Measurements from ENCODE around the gene NRP2. TPM values are rescaled to one million over a fixed set of nuclear protein-coding genes. Genes with fewer than 3 reads are reported as not detected.

The NRP2 gene
- total RNA-seq, 1 experiment from 2014 or later: 92.4 TPM

DNA sequence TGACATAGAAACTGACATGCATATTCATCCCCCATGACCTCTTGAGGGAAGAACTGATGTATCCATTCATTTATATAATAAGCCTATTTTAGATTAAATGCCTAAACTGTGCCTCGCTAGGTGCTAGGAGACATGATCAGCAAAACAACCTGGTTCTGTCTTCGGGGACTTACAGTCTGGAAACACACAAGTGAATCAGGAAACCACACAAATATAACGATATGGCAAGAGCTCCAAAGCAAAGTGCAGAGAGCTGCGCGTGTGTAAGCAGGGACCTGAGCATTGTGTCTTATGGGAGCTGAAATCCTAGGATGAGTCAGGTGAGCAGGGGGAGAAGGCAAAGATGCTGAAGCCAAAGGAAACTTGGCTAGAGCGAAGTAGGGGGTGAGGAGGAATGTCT is 120.6 kb downstream of the NRP2 start:
- Histone ChIP-seq H3K36me3 (replicated peaks; ENCODE audit: control insufficient read depth, insufficient read depth, low read length) (no peaks in the 10 kb centered on the region), H3K27me3 (ENCODE audit: control insufficient read depth, insufficient read depth, low read length) (no peaks in the 10 kb centered on the region), H3K4me3 (ENCODE audit: insufficient read depth, low read depth, low read length) (no peak overlapping the region)
- DNase-seq: no peak

GRCh38 chr2:205803500-205803899 is 121.2 kb downstream of the NRP2 start:
- DNase-seq: no peak
- H3K27me3 ChIP-seq (ENCODE audit: control insufficient read depth, insufficient read depth, low read length): no peaks in the 10 kb centered on the region
- no peaks in the 10 kb centered on the region for H3K36me3 ChIP-seq (replicated peaks; ENCODE audit: control insufficient read depth, insufficient read depth, low read length)
- no peak overlapping the region for H3K4me3 ChIP-seq (ENCODE audit: insufficient read depth, low read depth, low read length)

DNA sequence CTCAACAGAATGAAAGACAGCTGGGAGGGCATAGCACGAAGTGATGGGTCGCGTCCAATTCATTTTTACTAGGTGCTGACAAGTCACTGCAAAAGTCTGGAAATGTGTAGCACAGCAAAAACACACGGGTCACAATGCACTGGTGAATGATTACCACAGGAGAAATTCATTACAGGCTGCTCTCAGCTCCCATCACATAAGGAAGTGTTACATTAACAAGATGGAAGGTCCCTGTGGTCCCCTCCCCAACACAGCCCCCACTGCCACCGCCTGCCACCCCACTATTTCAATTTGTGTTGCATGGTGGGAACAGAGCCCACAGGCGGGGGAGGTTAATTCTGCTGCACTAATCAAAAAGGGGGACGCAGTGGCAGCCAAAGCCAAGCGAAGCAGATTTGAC is 122.8 kb downstream of the NRP2 start:
- Histone ChIP-seq H3K27me3 (ENCODE audit: control insufficient read depth, insufficient read depth, low read length) (no peaks in the 10 kb centered on the region), H3K4me3 (ENCODE audit: insufficient read depth, low read depth, low read length) (no peak overlapping the region), H3K36me3 (replicated peaks; ENCODE audit: control insufficient read depth, insufficient read depth, low read length) (no peaks in the 10 kb centered on the region)
- DNase-seq: no peak

- Histone ChIP-seq H3K27me3 (ENCODE audit: control insufficient read depth, insufficient read depth, low read length) (no peaks in the 10 kb centered on the region), H3K36me3 (replicated peaks; ENCODE audit: control insufficient read depth, insufficient read depth, low read length) (no peaks in the 10 kb centered on the region), H3K4me3 (ENCODE audit: insufficient read depth, low read depth, low read length) (no peak overlapping the region)
- DNase-seq: no peak
These were observed 124.0 kb downstream of the NRP2 start for GRCh38 chr2:205806143-205806905.

DNA sequence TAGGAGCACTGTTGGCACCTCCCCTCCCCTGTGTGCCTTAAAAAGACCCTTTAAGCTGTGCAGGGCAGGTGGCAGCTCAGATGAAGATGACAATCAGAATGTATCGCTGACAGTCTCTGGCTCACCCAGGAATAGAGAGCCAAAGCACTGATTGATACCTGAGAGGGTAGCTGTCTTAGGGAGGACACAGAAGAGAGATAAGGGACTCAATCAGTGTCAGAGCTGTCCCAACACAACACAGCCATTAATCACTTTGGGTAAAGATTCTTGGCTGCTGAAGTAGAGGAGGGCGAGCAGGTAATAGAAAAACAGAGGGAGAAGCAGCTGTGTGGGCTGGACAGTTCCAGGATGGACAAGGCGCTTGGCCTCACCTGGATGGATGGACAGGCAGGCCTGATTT is 124.9 kb downstream of the NRP2 start:
- no peak for DNase-seq
- Histone ChIP-seq H3K36me3 (replicated peaks; ENCODE audit: control insufficient read depth, insufficient read depth, low read length) (no peaks in the 10 kb centered on the region), H3K4me3 (ENCODE audit: insufficient read depth, low read depth, low read length) (no peak overlapping the region), H3K27me3 (ENCODE audit: control insufficient read depth, insufficient read depth, low read length) (no peaks in the 10 kb centered on the region)

- no peak for DNase-seq
- Histone ChIP-seq H3K27me3 (ENCODE audit: control insufficient read depth, insufficient read depth, low read length) (no peaks in the 10 kb centered on the region), H3K36me3 (replicated peaks; ENCODE audit: control insufficient read depth, insufficient read depth, low read length) (no peaks in the 10 kb centered on the region), H3K4me3 (ENCODE audit: insufficient read depth, low read depth, low read length) (no peak overlapping the region)
These were observed 125.5 kb downstream of the NRP2 start for GRCh38 chr2:205807758-205808157.

DNA sequence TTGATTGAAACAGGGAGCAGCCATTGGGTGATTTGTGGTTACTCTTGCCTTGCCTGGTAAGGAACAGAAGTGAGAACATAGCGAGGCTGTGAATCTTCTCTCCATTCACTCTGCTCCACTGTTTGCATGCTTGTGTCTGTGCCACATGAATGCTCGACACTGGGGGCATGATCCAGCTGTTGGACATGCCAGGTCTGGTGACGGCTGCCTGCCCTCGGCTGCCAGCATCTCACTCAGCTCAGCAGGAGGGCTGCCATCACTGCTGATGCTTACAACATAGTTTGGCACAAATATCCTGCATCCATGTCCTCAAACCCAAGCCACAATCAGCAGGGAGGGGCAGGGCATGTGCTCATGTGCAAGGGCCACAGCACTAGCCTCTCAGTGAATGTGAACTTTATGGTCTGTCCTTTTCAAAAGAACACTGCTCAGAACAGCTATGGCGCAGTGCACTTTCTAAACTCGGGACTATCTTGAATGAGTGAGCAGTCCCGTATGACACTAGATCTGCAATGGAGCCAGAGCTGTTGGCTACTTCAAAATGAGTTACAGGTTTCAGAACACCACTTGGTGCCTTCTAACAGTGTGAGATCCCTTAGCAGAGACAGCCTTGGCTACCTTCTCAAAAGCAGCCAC is 126.3 kb downstream of the NRP2 start:
- no peaks in the 10 kb centered on the region for H3K27me3 ChIP-seq (ENCODE audit: control insufficient read depth, insufficient read depth, low read length)
- no peaks in the 10 kb centered on the region for H3K36me3 ChIP-seq (replicated peaks; ENCODE audit: control insufficient read depth, insufficient read depth, low read length)
- H3K4me3 ChIP-seq (ENCODE audit: insufficient read depth, low read depth, low read length): no peak overlapping the region
- no peak for DNase-seq

DNA sequence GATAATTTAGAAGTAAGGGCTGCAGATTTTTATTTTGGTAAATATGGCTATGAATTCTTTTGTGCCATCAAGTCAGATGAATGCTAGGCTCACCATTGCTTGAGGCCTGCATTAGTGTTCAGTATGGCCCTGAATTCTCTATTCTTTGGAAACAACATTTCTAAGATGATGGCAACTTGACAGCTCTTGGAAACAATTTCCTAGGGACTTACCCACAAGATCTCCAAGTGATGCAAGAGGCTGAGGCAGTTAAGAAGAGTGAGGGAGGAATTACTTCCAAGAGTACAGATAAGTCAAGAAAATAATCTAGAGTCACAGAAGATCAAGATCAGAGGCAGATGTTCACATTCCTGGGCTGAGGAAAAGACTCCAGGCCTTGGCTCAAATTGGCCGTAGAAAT is 129.1 kb downstream of the NRP2 start:
- DNase-seq: no peak
- Histone ChIP-seq H3K36me3 (replicated peaks; ENCODE audit: control insufficient read depth, insufficient read depth, low read length) (no peaks in the 10 kb centered on the region), H3K4me3 (ENCODE audit: insufficient read depth, low read depth, low read length) (no peak overlapping the region), H3K27me3 (ENCODE audit: control insufficient read depth, insufficient read depth, low read length) (no peaks in the 10 kb centered on the region)

GRCh38 chr2:205814039-205814364 is 131.7 kb downstream of the NRP2 start:
- no peak overlapping the region for H3K4me3 ChIP-seq (ENCODE audit: insufficient read depth, low read depth, low read length)
- no peaks in the 10 kb centered on the region for H3K36me3 ChIP-seq (replicated peaks; ENCODE audit: control insufficient read depth, insufficient read depth, low read length)
- no peak for DNase-seq
- no peaks in the 10 kb centered on the region for H3K27me3 ChIP-seq (ENCODE audit: control insufficient read depth, insufficient read depth, low read length)

GRCh38 chr2:205815673-205816072 is 133.4 kb downstream of the NRP2 start:
- Histone ChIP-seq H3K36me3 (replicated peaks; ENCODE audit: control insufficient read depth, insufficient read depth, low read length) (no peaks in the 10 kb centered on the region), H3K4me3 (ENCODE audit: insufficient read depth, low read depth, low read length) (no peak overlapping the region), H3K27me3 (ENCODE audit: control insufficient read depth, insufficient read depth, low read length) (no peaks in the 10 kb centered on the region)
- no peak for DNase-seq

DNA sequence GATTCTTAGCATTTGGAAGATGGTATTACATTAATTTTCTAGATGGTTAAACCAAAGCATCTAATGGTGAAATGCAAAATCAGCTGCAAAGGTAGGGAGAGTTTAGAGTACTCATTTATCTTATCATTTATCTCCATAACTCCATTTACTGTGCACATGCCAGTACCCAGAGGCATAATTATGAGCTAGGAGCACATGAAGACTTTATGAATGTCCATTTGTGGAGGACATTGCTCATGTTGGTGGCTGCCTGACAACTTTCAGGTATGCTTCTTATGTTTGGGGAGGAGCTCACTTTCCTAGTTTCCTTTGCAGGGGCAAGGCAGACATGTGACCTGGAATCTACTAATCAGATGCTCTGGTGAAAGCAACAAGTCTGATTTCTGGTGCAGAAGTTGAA is 134.0 kb downstream of the NRP2 start:
- Histone ChIP-seq H3K27me3 (ENCODE audit: control insufficient read depth, insufficient read depth, low read length) (no peaks in the 10 kb centered on the region), H3K36me3 (replicated peaks; ENCODE audit: control insufficient read depth, insufficient read depth, low read length) (no peaks in the 10 kb centered on the region), H3K4me3 (ENCODE audit: insufficient read depth, low read depth, low read length) (no peak overlapping the region)
- no peak for DNase-seq

GRCh38 chr2:205822579-205822978 is 140.3 kb downstream of the NRP2 start:
- DNase-seq: no peak
- Histone ChIP-seq H3K36me3 (replicated peaks; ENCODE audit: control insufficient read depth, insufficient read depth, low read length) (no peaks in the 10 kb centered on the region), H3K4me3 (ENCODE audit: insufficient read depth, low read depth, low read length) (no peak overlapping the region), H3K27me3 (ENCODE audit: control insufficient read depth, insufficient read depth, low read length) (no peaks in the 10 kb centered on the region)

DNA sequence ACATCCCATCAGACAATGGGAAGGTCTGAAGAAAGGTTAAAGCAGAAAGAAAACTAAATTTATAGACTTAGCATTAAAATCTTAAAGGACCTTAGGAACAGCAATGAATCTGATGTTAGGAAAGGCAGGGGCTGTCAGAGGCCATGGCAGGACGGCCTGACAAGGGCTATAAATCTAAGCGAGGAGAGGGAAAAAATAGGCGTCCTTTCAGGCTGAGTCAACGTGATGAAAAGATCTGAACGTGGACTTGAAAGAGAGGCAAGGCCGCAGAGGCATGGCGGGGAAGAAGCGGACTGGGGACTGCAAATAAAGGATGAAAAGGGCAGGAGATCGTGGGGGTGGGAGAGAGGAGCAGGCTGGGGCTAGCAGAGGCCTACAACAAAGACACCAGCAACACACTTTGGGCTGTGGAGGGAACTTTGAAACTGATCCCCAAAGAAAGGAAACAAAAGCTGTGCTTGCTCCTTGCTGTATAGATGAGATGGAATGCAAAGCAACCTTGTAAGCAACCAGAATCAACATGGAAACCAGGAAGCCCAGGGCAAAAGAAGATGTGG is 145.6 kb downstream of the NRP2 start:
- Histone ChIP-seq H3K27me3 (ENCODE audit: control insufficient read depth, insufficient read depth, low read length) (no peaks in the 10 kb centered on the region), H3K4me3 (ENCODE audit: insufficient read depth, low read depth, low read length) (no peak overlapping the region), H3K36me3 (replicated peaks; ENCODE audit: control insufficient read depth, insufficient read depth, low read length) (no peaks in the 10 kb centered on the region)
- DNase-seq: no peak

DNA sequence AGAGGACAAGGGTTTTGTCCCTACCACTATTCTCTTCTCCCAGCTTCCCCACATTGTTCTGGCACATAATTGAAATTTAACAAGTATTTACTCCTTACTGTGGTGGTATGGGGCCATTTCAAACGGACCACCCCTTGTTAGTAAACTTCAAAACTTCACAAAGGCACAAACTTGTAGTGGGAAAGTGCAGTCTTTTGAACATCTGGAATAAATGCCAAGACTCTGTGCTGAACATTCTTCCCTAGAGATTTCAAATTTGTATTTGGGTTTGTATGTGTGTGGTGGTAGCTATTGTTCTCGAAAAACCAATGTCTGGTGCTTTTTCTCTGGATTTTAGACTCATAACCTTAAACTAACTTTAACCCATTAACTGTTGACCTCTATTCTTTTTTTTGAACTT is 151.6 kb downstream of the NRP2 start:
- H3K4me3 ChIP-seq (ENCODE audit: insufficient read depth, low read depth, low read length): no peak overlapping the region
- DNase-seq: no peak
- H3K36me3 ChIP-seq (replicated peaks; ENCODE audit: control insufficient read depth, insufficient read depth, low read length): no peaks in the 10 kb centered on the region
- H3K27me3 ChIP-seq (ENCODE audit: control insufficient read depth, insufficient read depth, low read length): no peaks in the 10 kb centered on the region

DNA sequence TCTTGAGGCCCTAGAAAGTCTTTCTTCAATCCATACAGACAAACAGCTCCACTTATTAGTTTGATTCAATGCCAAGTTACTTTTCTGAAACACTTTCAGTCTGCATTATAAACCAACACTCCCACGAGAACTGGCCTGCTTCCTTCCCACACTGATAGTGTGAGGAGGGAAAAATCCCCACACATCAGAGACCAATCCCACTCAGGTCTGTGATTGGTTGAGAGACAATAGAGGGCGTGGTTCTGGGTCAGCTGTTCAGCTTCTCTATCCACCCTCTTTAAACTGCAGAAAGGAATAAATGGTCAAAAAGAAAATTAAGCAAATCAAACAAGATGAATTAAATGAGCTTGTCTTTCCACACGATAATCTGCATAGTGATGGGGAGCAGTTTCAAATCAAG is 152.5 kb downstream of the NRP2 start:
- Histone ChIP-seq H3K27me3 (ENCODE audit: control insufficient read depth, insufficient read depth, low read length) (no peaks in the 10 kb centered on the region), H3K4me3 (ENCODE audit: insufficient read depth, low read depth, low read length) (no peak overlapping the region), H3K36me3 (replicated peaks; ENCODE audit: control insufficient read depth, insufficient read depth, low read length) (no peaks in the 10 kb centered on the region)
- no peak for DNase-seq
